ENCODE data around the gene ICA1L.
"Not testable (repeated sequence)": the region's sequence is repeated elsewhere in the genome, so short reads cannot be mapped to it uniquely, and the experiment has no call there.

GRCh38 chr2:202912342-202913201, 41.0 kb upstream of the ICA1L start:
- TF ChIP-seq CTCF (IDR thresholded peaks at IDR 0.05); TAF1 (IDR thresholded peaks at IDR 0.05; ENCODE audit: borderline replicate concordance, low read depth, low read length); MAX (IDR thresholded peaks at IDR 0.05; ENCODE audit: low read depth); REST (IDR thresholded peaks at IDR 0.05; ENCODE audit: low read depth, low read length); USF2 (IDR thresholded peaks at IDR 0.05; ENCODE audit: borderline replicate concordance, low read depth, low read length); TCF12 (IDR thresholded peaks at IDR 0.05); RXRA (IDR thresholded peaks at IDR 0.05; ENCODE audit: borderline replicate concordance, low read depth): not testable (repeated sequence)
